Measurements from ENCODE around the gene ABHD16A. TPM values are rescaled to one million over a fixed set of nuclear protein-coding genes. Genes with fewer than 3 reads are reported as not detected.

Gene ABHD16A
- total and polyA plus RNA-seq, 2 of the 13 experiments (the other 11 are each of a cell fraction or from before 2014, with no cell fraction given): 43.5 to 45.4 TPM

DNA sequence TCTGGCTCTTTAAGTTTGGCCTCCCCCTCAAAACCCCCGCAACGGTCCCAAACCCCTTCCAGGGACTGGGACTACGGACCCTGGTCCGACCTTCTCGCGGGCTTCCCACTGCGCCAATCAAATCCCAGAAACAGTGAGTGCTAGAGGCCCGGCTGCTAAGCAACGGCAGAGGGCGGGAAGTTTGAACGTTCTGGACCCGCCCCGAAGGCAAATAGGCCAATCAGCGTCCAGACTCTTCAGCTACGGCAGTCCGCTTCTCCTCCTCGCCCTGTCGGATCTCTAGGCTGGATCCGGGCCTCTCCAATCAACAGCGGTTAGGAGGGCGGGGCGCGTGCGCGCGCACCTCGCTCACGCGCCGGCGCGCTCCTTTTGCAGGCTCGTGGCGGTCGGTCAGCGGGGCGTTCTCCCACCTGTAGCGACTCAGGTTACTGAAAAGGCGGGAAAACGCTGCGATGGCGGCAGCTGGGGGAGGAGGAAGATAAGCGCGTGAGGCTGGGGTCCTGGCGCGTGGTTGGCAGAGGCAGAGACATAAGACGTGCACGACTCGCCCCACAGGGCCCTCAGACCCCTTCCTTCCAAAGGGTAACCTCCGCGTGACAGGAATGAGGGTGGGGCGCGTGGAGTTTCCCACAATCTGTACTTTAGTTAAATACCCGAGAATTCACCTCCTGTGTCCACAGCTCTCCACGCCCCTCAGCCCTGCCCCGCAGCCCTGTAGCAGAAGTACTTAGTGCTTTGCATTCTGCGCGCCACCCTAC, 36.7 kb upstream of the ABHD16A start, which contains the start of gene MSH5 (continued):
- 0 out of 2 replicates have a peak, but pooled peaks have one; percentile 20 for TF ChIP-seq XBP1 (CRISPR knock-in tag; IDR thresholded peaks at IDR 0.05)
- TF ChIP-seq MXD4 (CRISPR knock-in tag; IDR thresholded peaks at IDR 0.05): peak; percentile 96
- peak; percentile 98 for TF ChIP-seq CCDC6 (CRISPR knock-in tag; IDR thresholded peaks at IDR 0.05)
- TF ChIP-seq ZBTB42 (CRISPR knock-in tag; IDR thresholded peaks at IDR 0.05): peak; percentile 97
- TF ChIP-seq, protein P1, sequence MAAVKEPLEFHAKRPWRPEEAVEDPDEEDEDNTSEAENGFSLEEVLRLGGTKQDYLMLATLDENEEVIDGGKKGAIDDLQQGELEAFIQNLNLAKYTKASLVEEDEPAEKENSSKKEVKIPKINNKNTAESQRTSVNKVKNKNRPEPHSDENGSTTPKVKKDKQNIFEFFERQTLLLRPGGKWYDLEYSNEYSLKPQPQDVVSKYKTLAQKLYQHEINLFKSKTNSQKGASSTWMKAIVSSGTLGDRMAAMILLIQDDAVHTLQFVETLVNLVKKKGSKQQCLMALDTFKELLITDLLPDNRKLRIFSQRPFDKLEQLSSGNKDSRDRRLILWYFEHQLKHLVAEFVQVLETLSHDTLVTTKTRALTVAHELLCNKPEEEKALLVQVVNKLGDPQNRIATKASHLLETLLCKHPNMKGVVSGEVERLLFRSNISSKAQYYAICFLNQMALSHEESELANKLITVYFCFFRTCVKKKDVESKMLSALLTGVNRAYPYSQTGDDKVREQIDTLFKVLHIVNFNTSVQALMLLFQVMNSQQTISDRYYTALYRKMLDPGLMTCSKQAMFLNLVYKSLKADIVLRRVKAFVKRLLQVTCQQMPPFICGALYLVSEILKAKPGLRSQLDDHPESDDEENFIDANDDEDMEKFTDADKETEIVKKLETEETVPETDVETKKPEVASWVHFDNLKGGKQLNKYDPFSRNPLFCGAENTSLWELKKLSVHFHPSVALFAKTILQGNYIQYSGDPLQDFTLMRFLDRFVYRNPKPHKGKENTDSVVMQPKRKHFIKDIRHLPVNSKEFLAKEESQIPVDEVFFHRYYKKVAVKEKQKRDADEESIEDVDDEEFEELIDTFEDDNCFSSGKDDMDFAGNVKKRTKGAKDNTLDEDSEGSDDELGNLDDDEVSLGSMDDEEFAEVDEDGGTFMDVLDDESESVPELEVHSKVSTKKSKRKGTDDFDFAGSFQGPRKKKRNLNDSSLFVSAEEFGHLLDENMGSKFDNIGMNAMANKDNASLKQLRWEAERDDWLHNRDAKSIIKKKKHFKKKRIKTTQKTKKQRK (IDR thresholded peaks at IDR 0.05; ENCODE audit: low read length): no peak
- TF ChIP-seq ZFP82 (CRISPR knock-in tag; IDR thresholded peaks at IDR 0.05; ENCODE audit: borderline replicate concordance): peak; percentile 99
- peak; percentile 84; the same call in 1 of the 2 replicates for TF ChIP-seq WIZ (CRISPR knock-in tag; IDR thresholded peaks at IDR 0.05)
- peak; percentile 97 for TF ChIP-seq ZNF841 (CRISPR knock-in tag; IDR thresholded peaks at IDR 0.05; ENCODE audit: borderline replicate concordance)
- no peak for TF ChIP-seq NFRKB (IDR thresholded peaks at IDR 0.05)
- peak; percentile 60 for TF ChIP-seq ZNF496 (CRISPR knock-in tag; IDR thresholded peaks at IDR 0.05; ENCODE audit: insufficient replicate concordance)
- TF ChIP-seq TOE1 (CRISPR knock-in tag; IDR thresholded peaks at IDR 0.05): no peak; the same call in 1 of the 2 replicates
- TF ChIP-seq HOXD1 (CRISPR knock-in tag; IDR thresholded peaks at IDR 0.05): peak; percentile 32
- TF ChIP-seq ZNF510 (CRISPR knock-in tag; IDR thresholded peaks at IDR 0.05; ENCODE audit: low read depth): peak; percentile 98
- peak; percentile 87 for TF ChIP-seq ATF1 (CRISPR knock-in tag; IDR thresholded peaks at IDR 0.05)
- TF ChIP-seq ZNF749 (CRISPR knock-in tag; IDR thresholded peaks at IDR 0.05; ENCODE audit: borderline replicate concordance): peak; percentile 96; the same call in 1 of the 2 replicates
- no peak for TF ChIP-seq ZNF777 (CRISPR knock-in tag; IDR thresholded peaks at IDR 0.05)
- TF ChIP-seq CHD2 (IDR thresholded peaks at IDR 0.05; ENCODE audit: low read depth, low read length): peak; percentile 92
- no peak for TF ChIP-seq TBP (CRISPR knock-in tag; IDR thresholded peaks at IDR 0.05)
- no peak for TF ChIP-seq U2AF1 (optimal IDR thresholded peaks at IDR 0.05; ENCODE audit: low read depth, low read length)
- TF ChIP-seq, protein P2, sequence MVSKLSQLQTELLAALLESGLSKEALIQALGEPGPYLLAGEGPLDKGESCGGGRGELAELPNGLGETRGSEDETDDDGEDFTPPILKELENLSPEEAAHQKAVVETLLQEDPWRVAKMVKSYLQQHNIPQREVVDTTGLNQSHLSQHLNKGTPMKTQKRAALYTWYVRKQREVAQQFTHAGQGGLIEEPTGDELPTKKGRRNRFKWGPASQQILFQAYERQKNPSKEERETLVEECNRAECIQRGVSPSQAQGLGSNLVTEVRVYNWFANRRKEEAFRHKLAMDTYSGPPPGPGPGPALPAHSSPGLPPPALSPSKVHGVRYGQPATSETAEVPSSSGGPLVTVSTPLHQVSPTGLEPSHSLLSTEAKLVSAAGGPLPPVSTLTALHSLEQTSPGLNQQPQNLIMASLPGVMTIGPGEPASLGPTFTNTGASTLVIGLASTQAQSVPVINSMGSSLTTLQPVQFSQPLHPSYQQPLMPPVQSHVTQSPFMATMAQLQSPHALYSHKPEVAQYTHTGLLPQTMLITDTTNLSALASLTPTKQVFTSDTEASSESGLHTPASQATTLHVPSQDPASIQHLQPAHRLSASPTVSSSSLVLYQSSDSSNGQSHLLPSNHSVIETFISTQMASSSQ (IDR thresholded peaks at IDR 0.05; ENCODE audit: low read depth): no peak
- TF ChIP-seq, protein P2 (CRISPR knock-in tag; IDR thresholded peaks at IDR 0.05; ENCODE audit: borderline replicate concordance): peak; percentile 92
- no peak for TF ChIP-seq RBM22 (optimal IDR thresholded peaks at IDR 0.05; ENCODE audit: low read length)
- TF ChIP-seq ZNF260 (CRISPR knock-in tag; IDR thresholded peaks at IDR 0.05; ENCODE audit: borderline replicate concordance, low read depth): no peak
- no peak for TF ChIP-seq SOX6 (IDR thresholded peaks at IDR 0.05)
- TF ChIP-seq SOX6 (CRISPR knock-in tag; IDR thresholded peaks at IDR 0.05): peak; percentile 87
